GM12875 (cell line): ENCODE data around the gene NPY4R2.
"Not testable (repeated sequence)": the region's sequence is repeated elsewhere in the genome, so short reads cannot be mapped to it uniquely, and the experiment has no call there.

Experiments
- H3K4me3 ChIP-seq: one replicate; pipeline ENCODE4 v1.5.1; 2011; ENCODE audit warnings: low read depth, low read length, control low read depth

Gene NPY4R2

GRCh38 chr10:47918475-47918874 lies at the start of gene NPY4R2:
NPY4R2 (plus strand) TSS chr10:47918662; CDS start chr10:47921988, 3,326 bp downstream.
- H3K4me3 ChIP-seq = not testable (repeated sequence)

- not testable (repeated sequence) for H3K4me3 ChIP-seq
Observed at GRCh38 chr10:47870887-47871286, 47.6 kb upstream of the NPY4R2 start.

GRCh38 chr10:47871485-47872180 lies 46.8 kb upstream of the NPY4R2 start:
- not testable (repeated sequence) for H3K4me3 ChIP-seq

GRCh38 chr10:47872236-47872635 lies 46.2 kb upstream of the NPY4R2 start:
- H3K4me3 ChIP-seq = not testable (repeated sequence)

- not testable (repeated sequence) for H3K4me3 ChIP-seq
Observed at GRCh38 chr10:47884239-47884638, 34.2 kb upstream of the NPY4R2 start.

GRCh38 chr10:47884934-47885333 lies 33.5 kb upstream of the NPY4R2 start:
- not testable (repeated sequence) for H3K4me3 ChIP-seq

- H3K4me3 ChIP-seq = not testable (repeated sequence)
Observed at GRCh38 chr10:47886356-47886755, 32.1 kb upstream of the NPY4R2 start.

- H3K4me3 ChIP-seq = not testable (repeated sequence)
Observed at GRCh38 chr10:47886827-47887226, 31.6 kb upstream of the NPY4R2 start.

GRCh38 chr10:47890737-47891136 lies 27.7 kb upstream of the NPY4R2 start:
- not testable (repeated sequence) for H3K4me3 ChIP-seq

- H3K4me3 ChIP-seq = not testable (repeated sequence)
Observed at GRCh38 chr10:47892494-47893261, 25.8 kb upstream of the NPY4R2 start.

GRCh38 chr10:47894571-47894970 lies 23.9 kb upstream of the NPY4R2 start:
- H3K4me3 ChIP-seq = not testable (repeated sequence)

GRCh38 chr10:47897813-47898212 lies 20.6 kb upstream of the NPY4R2 start:
- H3K4me3 ChIP-seq = not testable (repeated sequence)

GRCh38 chr10:47909333-47909732 lies 9.1 kb upstream of the NPY4R2 start:
- not testable (repeated sequence) for H3K4me3 ChIP-seq

- not testable (repeated sequence) for H3K4me3 ChIP-seq
Observed at GRCh38 chr10:47910486-47910885, 8.0 kb upstream of the NPY4R2 start.

GRCh38 chr10:47914052-47914451 lies 4.4 kb upstream of the NPY4R2 start:
- not testable (repeated sequence) for H3K4me3 ChIP-seq

- H3K4me3 ChIP-seq = not testable (repeated sequence)
Observed at GRCh38 chr10:47915849-47916548, 2.5 kb upstream of the NPY4R2 start.

- H3K4me3 ChIP-seq = not testable (repeated sequence)
Observed at GRCh38 chr10:47920610-47921009, 2.1 kb downstream of the NPY4R2 start.

GRCh38 chr10:47922503-47922902 lies 4.0 kb downstream of the NPY4R2 start:
- not testable (repeated sequence) for H3K4me3 ChIP-seq

- H3K4me3 ChIP-seq = not testable (repeated sequence)
Observed at GRCh38 chr10:47924628-47925027, 6.2 kb downstream of the NPY4R2 start.

- not testable (repeated sequence) for H3K4me3 ChIP-seq
Observed at GRCh38 chr10:47927147-47927916, 8.9 kb downstream of the NPY4R2 start.

- not testable (repeated sequence) for H3K4me3 ChIP-seq
Observed at GRCh38 chr10:47928225-47928624, 9.8 kb downstream of the NPY4R2 start.
